ENCODE data around the gene PDZD2. TPM values are rescaled to one million over a fixed set of nuclear protein-coding genes. Genes with fewer than 3 reads are reported as not detected.

The PDZD2 gene
- total and polyA plus RNA-seq, 4 donors = 2.8 to 18.0 (median 5.3) TPM

DNA sequence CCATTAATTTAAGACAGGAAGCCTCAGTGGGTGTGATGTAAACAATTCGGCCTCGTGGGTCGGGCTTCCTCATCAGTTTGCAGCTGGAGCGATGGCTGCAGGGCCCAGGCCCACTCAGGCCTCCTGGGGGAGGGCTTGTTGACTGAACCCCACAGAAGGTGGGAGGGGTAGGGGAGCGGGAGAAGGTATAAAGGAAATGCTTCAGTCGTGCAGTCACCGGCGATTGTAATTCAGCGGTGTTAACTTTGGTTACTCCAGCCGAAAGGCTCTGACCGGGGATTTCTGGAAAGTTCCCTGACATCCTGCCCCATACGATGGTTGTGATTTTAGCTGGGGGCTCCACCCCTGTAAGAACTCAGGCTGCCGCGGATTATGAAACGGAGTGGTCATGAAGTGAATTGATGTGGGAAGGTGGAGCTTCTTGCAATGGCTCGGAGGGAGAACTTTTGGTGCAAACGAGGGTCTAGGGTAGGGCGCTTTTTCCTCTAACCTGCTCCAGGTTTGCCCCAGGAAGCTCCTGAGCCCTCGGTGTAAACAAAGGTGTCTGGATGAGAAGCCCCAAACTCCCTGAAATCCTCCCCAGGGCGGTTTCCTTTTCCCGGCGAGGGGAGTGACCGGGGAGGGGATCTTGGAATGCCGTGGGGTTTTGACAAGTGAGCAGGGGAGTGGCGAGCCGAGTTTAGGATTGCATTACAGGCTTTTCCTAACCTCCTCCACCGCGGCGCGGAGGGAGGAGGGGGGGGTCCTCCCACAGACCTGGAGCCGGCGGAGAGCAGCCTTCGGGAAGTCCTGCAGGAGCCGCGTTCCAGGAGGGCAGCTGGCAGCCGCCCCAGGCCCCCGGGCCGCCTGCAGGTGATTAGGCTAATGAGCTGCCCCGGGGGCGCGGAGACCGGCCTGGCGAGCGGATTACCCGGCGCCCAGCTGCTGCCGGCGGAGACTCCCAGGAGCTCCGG lies 215.5 kb downstream of the PDZD2 start:
- DNase-seq (peak; percentile 50 to 80), ATAC-seq (ENCODE audit: low FRiP score) (peak; percentile 67)
- no peaks in the 10 kb centered on the region for H3K4me1 ChIP-seq (ENCODE audit: control insufficient read depth in 1 of 2, insufficient read depth in 2 of 2, low read length in 2 of 2)
- H3K27ac ChIP-seq (ENCODE audit: low read depth in 1 of 2, low read length in 2 of 2) = no peak overlapping the region
- no peaks in the 10 kb centered on the region for H3K9me3 ChIP-seq (ENCODE audit: control insufficient read depth, low read length)
- intact Hi-C loops (cut with DNase I) = no loop called here
- no peaks in the 10 kb centered on the region for H3K36me3 ChIP-seq (ENCODE audit: control insufficient read depth in 1 of 2, insufficient read depth in 2 of 2, low read length in 1 of 2)
- H3K4me3 ChIP-seq (ENCODE audit: low read length in 2 of 2) = peak overlapping the region; percentile 39 to 57
- WGBS, 2 donors = 3 to 4% methylated on average over 49 of the region's 49 CpGs
- no peaks in the 10 kb centered on the region for H3K27me3 ChIP-seq (ENCODE audit: control insufficient read depth in 1 of 2, insufficient read depth in 2 of 2, low read length in 1 of 2)

DNA sequence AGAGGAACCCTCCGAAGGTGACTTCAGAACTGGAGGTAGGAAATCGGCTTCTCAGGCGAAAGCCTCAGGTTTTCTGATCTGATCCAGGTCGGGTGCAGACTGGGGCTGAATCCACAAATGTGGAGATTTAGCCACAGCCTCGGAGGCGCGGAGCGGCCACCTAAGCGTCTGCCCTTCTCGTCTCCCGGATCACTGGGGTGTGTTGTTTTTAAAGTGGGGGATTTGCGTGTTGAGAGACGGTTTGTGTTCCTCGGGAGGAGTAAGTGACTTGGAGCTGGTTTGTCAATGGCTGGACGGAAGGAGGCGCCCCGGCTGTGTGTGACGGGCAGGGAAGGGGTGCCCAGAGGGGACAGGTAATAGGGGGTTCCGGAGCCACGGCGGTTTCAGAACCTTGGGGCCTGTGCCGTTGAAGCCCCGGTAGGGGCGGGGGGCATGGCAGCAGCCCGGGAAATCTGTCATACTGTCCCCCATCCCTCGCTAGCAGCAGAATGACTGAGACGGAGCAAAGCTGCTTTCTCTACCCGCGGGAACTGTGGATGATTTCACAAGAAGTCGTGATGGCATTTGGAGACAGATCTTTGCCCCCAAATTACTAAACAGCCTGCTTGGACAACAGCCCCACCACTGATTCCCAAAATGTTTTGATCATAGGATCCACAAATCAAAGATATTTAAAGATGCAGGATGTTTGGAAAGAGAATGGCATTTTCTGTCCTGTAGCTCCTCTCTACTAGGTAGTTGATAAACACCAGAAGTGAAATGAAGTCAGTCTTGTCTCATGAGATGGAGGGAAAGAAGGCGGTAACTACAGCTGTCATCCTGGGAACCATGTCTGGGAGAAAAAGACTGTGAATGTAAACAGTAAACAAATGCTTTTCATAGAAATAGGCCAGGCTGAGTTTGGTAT lies 216.5 kb downstream of the PDZD2 start:
- ATAC-seq (ENCODE audit: low FRiP score) (peak; percentile 40), DNase-seq (peak in 1 of 2 donors; percentile 47)
- H3K27ac ChIP-seq (ENCODE audit: low read depth in 1 of 2, low read length in 2 of 2) = no peak overlapping the region
- 12 to 14% methylated on average over 31 of the region's 31 CpGs for WGBS, 2 donors
- peak overlapping the region; percentile 39 to 57 for H3K4me3 ChIP-seq (ENCODE audit: low read length in 2 of 2)
- no peaks in the 10 kb centered on the region for H3K36me3 ChIP-seq (ENCODE audit: control insufficient read depth in 1 of 2, insufficient read depth in 2 of 2, low read length in 1 of 2)
- H3K27me3 ChIP-seq (ENCODE audit: control insufficient read depth in 1 of 2, insufficient read depth in 2 of 2, low read length in 1 of 2) = no peaks in the 10 kb centered on the region
- H3K9me3 ChIP-seq (ENCODE audit: control insufficient read depth, low read length) = peaks cover 5% of the 10 kb centered on the region
- intact Hi-C loops (cut with DNase I) = no loop called here
- no peaks in the 10 kb centered on the region for H3K4me1 ChIP-seq (ENCODE audit: control insufficient read depth in 1 of 2, insufficient read depth in 2 of 2, low read length in 2 of 2)

DNA sequence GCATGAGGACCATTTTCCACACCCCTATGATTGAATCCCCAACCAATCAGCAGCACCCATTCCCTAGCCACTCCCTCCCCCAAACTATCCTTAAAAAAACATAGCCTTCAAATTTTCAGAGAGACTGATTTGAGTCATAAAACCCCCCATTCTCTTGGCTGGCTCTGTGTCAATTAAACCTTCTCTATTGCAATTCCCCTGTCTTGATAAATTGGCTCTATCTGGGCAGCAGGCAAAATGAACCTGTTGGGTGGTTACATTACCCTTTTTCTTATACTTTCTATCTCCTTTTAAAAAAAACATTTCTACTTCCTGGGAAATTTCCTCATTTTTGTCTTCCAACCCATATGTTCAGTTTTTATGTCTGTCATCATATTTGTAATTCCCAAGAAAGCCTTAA lies 220.2 kb downstream of the PDZD2 start:
- peaks cover 5% of the 10 kb centered on the region for H3K9me3 ChIP-seq (ENCODE audit: control insufficient read depth, low read length)
- no peak for DNase-seq
- H3K4me3 ChIP-seq (ENCODE audit: low read length in 2 of 2) = no peak overlapping the region
- no peaks in the 10 kb centered on the region for H3K36me3 ChIP-seq (ENCODE audit: control insufficient read depth in 1 of 2, insufficient read depth in 2 of 2, low read length in 1 of 2)
- ATAC-seq (ENCODE audit: low FRiP score) = no peak
- no peaks in the 10 kb centered on the region for H3K4me1 ChIP-seq (ENCODE audit: control insufficient read depth in 1 of 2, insufficient read depth in 2 of 2, low read length in 2 of 2)
- H3K27me3 ChIP-seq (ENCODE audit: control insufficient read depth in 1 of 2, insufficient read depth in 2 of 2, low read length in 1 of 2) = no peaks in the 10 kb centered on the region
- H3K27ac ChIP-seq (ENCODE audit: low read depth in 1 of 2, low read length in 2 of 2) = no peak overlapping the region
- intact Hi-C loops (cut with DNase I) = no loop called here

DNA sequence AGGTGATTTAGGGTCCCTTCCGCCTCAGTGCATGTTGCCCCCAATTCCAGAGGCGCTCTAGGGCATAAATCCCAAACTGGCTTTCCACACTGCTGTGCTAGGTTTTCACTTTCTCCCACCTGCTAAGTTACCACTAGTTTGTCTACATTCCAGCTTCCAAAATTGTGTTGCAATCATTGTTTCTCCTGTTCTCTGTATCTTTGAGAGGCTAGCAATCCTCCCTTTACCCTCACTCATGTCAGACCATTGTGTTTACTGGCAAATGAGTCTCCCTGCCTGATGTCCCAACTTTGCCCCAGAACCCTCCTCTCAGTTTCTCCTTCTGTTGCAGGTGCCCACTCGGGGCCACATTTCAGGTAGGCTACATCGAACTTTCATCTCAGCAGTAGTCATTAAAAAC lies 221.3 kb downstream of the PDZD2 start:
- H3K4me3 ChIP-seq (ENCODE audit: low read length in 2 of 2) = no peak overlapping the region
- no peak for DNase-seq
- 95 to 96% methylated on average over 4 of the region's 4 CpGs for WGBS, 2 donors
- no peak overlapping the region for H3K27ac ChIP-seq (ENCODE audit: low read depth in 1 of 2, low read length in 2 of 2)
- H3K9me3 ChIP-seq (ENCODE audit: control insufficient read depth, low read length) = peaks cover 5% of the 10 kb centered on the region
- ATAC-seq (ENCODE audit: low FRiP score) = no peak
- H3K4me1 ChIP-seq (ENCODE audit: control insufficient read depth in 1 of 2, insufficient read depth in 2 of 2, low read length in 2 of 2) = no peaks in the 10 kb centered on the region
- H3K27me3 ChIP-seq (ENCODE audit: control insufficient read depth in 1 of 2, insufficient read depth in 2 of 2, low read length in 1 of 2) = no peaks in the 10 kb centered on the region
- intact Hi-C loops (cut with DNase I) = no loop called here
- no peaks in the 10 kb centered on the region for H3K36me3 ChIP-seq (ENCODE audit: control insufficient read depth in 1 of 2, insufficient read depth in 2 of 2, low read length in 1 of 2)

DNA sequence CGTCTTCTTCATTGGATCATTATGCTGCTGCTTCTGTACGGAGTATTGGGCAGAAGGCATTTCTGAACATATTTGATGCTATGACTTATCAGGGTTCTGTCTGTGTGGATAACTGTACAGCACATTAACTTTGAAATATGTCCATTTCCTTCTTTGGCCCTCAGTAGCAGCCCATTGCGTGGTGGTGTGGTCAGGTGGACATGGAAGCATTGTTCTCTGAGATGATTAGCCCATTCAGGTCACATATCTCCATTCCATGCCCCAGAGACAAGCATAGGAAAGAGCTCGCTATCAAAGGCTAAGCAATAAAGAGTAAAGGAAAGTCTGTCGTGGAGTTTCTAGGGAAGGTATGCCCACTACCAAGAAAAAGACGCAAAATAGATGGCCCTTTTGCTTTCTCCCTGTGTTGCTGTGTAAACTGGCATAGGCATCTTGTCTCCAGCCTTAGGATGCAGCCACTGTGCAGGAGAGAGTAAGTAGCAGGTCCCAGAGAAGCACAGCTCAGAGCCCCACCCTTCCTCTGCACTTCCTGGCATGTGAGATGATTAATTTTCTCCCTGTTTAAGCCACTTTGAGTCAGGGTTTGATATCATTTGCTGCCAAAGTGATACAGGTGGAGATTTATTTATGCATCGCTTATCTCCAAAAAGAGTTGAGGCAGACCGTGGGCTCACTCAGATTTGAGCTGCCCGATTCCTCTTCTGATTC lies 221.9 kb downstream of the PDZD2 start:
- 93% methylated on average over 9 of the region's 9 CpGs for WGBS, 2 donors
- H3K27ac ChIP-seq (ENCODE audit: low read depth in 1 of 2, low read length in 2 of 2) = no peak overlapping the region
- peaks cover 5% of the 10 kb centered on the region for H3K9me3 ChIP-seq (ENCODE audit: control insufficient read depth, low read length)
- H3K4me3 ChIP-seq (ENCODE audit: low read length in 2 of 2) = no peak overlapping the region
- no peaks in the 10 kb centered on the region for H3K4me1 ChIP-seq (ENCODE audit: control insufficient read depth in 1 of 2, insufficient read depth in 2 of 2, low read length in 2 of 2)
- intact Hi-C loops (cut with DNase I) = no loop called here
- no peaks in the 10 kb centered on the region for H3K27me3 ChIP-seq (ENCODE audit: control insufficient read depth in 1 of 2, insufficient read depth in 2 of 2, low read length in 1 of 2)
- no peak for ATAC-seq (ENCODE audit: low FRiP score)
- H3K36me3 ChIP-seq (ENCODE audit: control insufficient read depth in 1 of 2, insufficient read depth in 2 of 2, low read length in 1 of 2) = no peaks in the 10 kb centered on the region
- DNase-seq = no peak

DNA sequence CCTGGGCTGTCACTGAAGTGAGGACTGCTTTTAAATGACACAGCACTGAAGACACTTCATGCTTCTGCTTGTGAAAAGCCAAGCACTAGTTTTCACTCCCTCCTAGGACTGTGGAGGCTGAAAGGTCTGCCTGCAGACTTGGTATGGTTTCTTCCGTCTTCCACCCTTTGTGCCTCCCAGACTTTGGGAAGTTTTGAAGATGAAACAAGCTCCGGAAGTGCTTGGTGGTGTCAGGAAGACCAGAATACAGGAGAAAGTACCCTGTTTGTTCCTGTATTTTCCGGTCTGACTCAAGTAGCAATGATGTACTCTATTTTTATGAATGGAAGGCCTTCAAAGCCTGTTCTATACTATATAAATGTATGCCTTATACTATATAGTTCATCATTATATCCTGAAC lies 222.7 kb downstream of the PDZD2 start:
- H3K9me3 ChIP-seq (ENCODE audit: control insufficient read depth, low read length) = peaks cover 5% of the 10 kb centered on the region
- no peaks in the 10 kb centered on the region for H3K27me3 ChIP-seq (ENCODE audit: control insufficient read depth in 1 of 2, insufficient read depth in 2 of 2, low read length in 1 of 2)
- intact Hi-C loops (cut with DNase I) = no loop called here
- WGBS, 2 donors = 92 to 96% methylated on average over 3 of the region's 3 CpGs
- no peaks in the 10 kb centered on the region for H3K36me3 ChIP-seq (ENCODE audit: control insufficient read depth in 1 of 2, insufficient read depth in 2 of 2, low read length in 1 of 2)
- DNase-seq = no peak
- H3K4me1 ChIP-seq (ENCODE audit: control insufficient read depth in 1 of 2, insufficient read depth in 2 of 2, low read length in 2 of 2) = no peaks in the 10 kb centered on the region
- no peak for ATAC-seq (ENCODE audit: low FRiP score)
- no peak overlapping the region for H3K27ac ChIP-seq (ENCODE audit: low read depth in 1 of 2, low read length in 2 of 2)
- H3K4me3 ChIP-seq (ENCODE audit: low read length in 2 of 2) = no peak overlapping the region

- Histone ChIP-seq H3K4me3 (ENCODE audit: low read length in 2 of 2) (no peak overlapping the region), H3K27ac (ENCODE audit: low read depth in 1 of 2, low read length in 2 of 2) (no peak overlapping the region), H3K36me3 (ENCODE audit: control insufficient read depth in 1 of 2, insufficient read depth in 2 of 2, low read length in 1 of 2) (no peaks in the 10 kb centered on the region), H3K9me3 (ENCODE audit: control insufficient read depth, low read length) (peaks cover 5% of the 10 kb centered on the region), H3K27me3 (ENCODE audit: control insufficient read depth in 1 of 2, insufficient read depth in 2 of 2, low read length in 1 of 2) (no peaks in the 10 kb centered on the region), H3K4me1 (ENCODE audit: control insufficient read depth in 1 of 2, insufficient read depth in 2 of 2, low read length in 2 of 2) (no peaks in the 10 kb centered on the region)
- no peak for DNase-seq
- ATAC-seq (ENCODE audit: low FRiP score) = no peak
- WGBS, 2 donors = 63 to 67% methylated on average over 4 of the region's 4 CpGs
- intact Hi-C loops (cut with DNase I) = no loop called here
These were observed 225.1 kb downstream of the PDZD2 start for GRCh38 chr5:31863991-31864411.

DNA sequence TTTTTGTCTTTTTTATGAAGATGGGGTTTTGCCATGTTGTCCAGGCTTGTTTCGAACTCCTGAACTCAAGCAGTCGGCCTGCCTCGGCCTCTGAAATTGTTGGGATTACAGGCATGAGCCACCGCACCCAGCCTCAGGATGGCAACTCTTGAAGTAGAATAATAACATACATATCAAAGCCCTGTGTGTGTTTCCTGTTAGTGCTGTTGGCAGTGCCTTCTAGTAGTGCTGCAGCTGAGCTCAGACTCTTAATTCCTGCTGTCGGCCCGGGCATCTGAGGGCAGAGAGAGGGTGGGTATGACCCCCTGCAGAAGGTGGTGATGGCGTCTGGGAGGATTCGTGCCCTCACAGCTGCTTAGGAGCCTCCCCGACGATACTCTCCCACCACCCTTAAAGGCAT lies 227.2 kb downstream of the PDZD2 start:
- Histone ChIP-seq H3K36me3 (ENCODE audit: control insufficient read depth in 1 of 2, insufficient read depth in 2 of 2, low read length in 1 of 2) (no peaks in the 10 kb centered on the region), H3K27ac (ENCODE audit: low read depth in 1 of 2, low read length in 2 of 2) (no peak overlapping the region), H3K4me1 (ENCODE audit: control insufficient read depth in 1 of 2, insufficient read depth in 2 of 2, low read length in 2 of 2) (no peaks in the 10 kb centered on the region), H3K4me3 (ENCODE audit: low read length in 2 of 2) (no peak overlapping the region), H3K9me3 (ENCODE audit: control insufficient read depth, low read length) (no peaks in the 10 kb centered on the region), H3K27me3 (ENCODE audit: control insufficient read depth in 1 of 2, insufficient read depth in 2 of 2, low read length in 1 of 2) (no peaks in the 10 kb centered on the region)
- intact Hi-C loops (cut with DNase I) = no loop called here
- no peak for ATAC-seq (ENCODE audit: low FRiP score)
- DNase-seq = no peak
- WGBS, 2 donors = 41 to 55% methylated on average over 10 of the region's 10 CpGs

All from aorta (tissue), 5 donors.